Right atrium auricular region (tissue), 2 donors: ENCODE results near the gene TMEM132A. TPM values are rescaled to one million over a fixed set of nuclear protein-coding genes. Genes with fewer than 3 reads are reported as not detected.

ENCODE experiments used
- DNase-seq: peaks from one replicate; pipeline ENCODE4 v3.0.0-alpha.2; 2019; ENCODE audit warnings: low spot score
- H3K27ac ChIP-seq, 2 donors: fragments of 200-600 bp; sonication (generic); 1 replicate in 1 of 2; 2 replicates in 1 of 2; pipeline ENCODE4 v1.5.1; 2016 to 2019
- H3K27me3 ChIP-seq, 2 donors: fragments of 200-600 bp; sonication (generic); one replicate each; pipeline versions ENCODE4 v1.5.1 to v1.6.0; 2017 to 2019
- H3K36me3 ChIP-seq: fragments of 200-600 bp; sonication (generic); one replicate; pipeline ENCODE4 v1.5.1; 2016
- H3K4me1 ChIP-seq, 2 donors: fragments of 200-600 bp; sonication (generic); one replicate each; pipeline versions ENCODE4 v1.5.1 to v1.6.0; 2017 to 2019
- H3K4me3 ChIP-seq, 2 donors: fragments of 200-600 bp; sonication (generic); 1 replicate in 1 of 2; 2 replicates in 1 of 2; pipeline ENCODE4 v1.5.1; 2017 to 2019; ENCODE audit warnings: mild to moderate bottlenecking in 1 of 2, moderate library complexity in 1 of 2
- H3K9me3 ChIP-seq, 2 donors: fragments of 200-600 bp; sonication (generic); one replicate each; pipeline ENCODE4 v1.5.1; 2019
- total RNA-seq, 2 donors: library from RNA; depleted of rRNA; stranded (reverse); fragments of >200 nt; gene quantifications; one replicate each; pipeline ENCODE4 v1.1.0, GENCODE V29; 2016
- TF ChIP-seq, protein P1 (sequence below), 2 donors: fragments of 200-600 bp; sonication (generic); IDR thresholded peaks; one replicate each; pipeline ENCODE4 v1.5.1; 2019; ENCODE audit warnings: antibody characterized with exemption in 2 of 2

Gene TMEM132A
- total RNA-seq, 2 donors from 2014 or later: 7.5 to 8.4 TPM

DNA sequence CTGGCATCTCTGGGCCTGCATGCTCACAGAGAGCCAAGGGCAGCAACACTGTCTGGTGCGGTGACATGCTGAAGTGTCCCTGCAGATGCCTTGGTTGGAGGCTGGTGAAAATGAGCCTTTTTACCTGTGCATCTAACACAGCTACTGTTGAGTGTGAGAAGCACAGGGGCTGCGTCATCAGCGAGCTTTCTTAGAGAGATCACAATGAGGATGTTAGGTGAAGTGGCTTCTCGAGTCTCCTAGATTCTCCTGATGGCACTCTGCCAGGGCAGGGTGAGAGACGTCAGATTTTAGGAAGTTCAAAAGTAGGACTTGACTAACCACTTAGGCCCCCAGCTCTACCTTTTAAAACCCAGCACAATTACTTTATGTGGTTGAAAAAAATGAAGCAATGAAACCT, 31.3 kb downstream of the TMEM132A start:
- Histone ChIP-seq H3K36me3 (no peaks in the 10 kb centered on the region), H3K4me1 (peaks cover 0 to 9% of the 10 kb centered on the region in 2 donors), H3K9me3 (no peaks in the 10 kb centered on the region), H3K27ac (no peak overlapping the region), H3K27me3 (no peaks in the 10 kb centered on the region), H3K4me3 (no peak overlapping the region)
- no peak for DNase-seq
- TF ChIP-seq, protein P1, sequence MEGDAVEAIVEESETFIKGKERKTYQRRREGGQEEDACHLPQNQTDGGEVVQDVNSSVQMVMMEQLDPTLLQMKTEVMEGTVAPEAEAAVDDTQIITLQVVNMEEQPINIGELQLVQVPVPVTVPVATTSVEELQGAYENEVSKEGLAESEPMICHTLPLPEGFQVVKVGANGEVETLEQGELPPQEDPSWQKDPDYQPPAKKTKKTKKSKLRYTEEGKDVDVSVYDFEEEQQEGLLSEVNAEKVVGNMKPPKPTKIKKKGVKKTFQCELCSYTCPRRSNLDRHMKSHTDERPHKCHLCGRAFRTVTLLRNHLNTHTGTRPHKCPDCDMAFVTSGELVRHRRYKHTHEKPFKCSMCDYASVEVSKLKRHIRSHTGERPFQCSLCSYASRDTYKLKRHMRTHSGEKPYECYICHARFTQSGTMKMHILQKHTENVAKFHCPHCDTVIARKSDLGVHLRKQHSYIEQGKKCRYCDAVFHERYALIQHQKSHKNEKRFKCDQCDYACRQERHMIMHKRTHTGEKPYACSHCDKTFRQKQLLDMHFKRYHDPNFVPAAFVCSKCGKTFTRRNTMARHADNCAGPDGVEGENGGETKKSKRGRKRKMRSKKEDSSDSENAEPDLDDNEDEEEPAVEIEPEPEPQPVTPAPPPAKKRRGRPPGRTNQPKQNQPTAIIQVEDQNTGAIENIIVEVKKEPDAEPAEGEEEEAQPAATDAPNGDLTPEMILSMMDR (IDR thresholded peaks at IDR 0.05): no peak

DNA sequence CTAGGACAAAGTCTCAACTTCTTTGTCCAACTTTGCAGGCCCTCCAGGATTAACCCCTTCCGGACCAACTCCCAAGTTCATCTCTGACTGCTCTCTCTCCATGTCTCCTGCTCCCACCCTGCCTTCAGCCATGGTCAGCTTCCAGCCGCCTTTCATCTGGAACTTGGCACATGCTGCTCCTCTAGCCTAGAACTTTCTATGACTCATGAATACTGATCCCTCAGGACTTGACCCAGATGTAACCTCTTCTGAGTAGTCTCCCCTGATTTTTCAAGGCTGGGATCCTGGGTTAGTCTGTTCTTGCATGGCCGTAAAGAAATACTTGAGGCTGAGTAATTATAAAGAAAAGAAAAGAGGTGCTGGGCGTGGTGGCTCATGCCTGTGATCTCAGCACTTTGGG, 32.9 kb downstream of the TMEM132A start:
- Histone ChIP-seq H3K9me3 (no peaks in the 10 kb centered on the region), H3K4me3 (no peak overlapping the region), H3K27me3 (no peaks in the 10 kb centered on the region), H3K27ac (no peak overlapping the region), H3K4me1 (peaks cover 0 to 3% of the 10 kb centered on the region in 2 donors), H3K36me3 (no peaks in the 10 kb centered on the region)
- DNase-seq: no peak
- TF ChIP-seq, protein P1 (IDR thresholded peaks at IDR 0.05): no peak

DNA sequence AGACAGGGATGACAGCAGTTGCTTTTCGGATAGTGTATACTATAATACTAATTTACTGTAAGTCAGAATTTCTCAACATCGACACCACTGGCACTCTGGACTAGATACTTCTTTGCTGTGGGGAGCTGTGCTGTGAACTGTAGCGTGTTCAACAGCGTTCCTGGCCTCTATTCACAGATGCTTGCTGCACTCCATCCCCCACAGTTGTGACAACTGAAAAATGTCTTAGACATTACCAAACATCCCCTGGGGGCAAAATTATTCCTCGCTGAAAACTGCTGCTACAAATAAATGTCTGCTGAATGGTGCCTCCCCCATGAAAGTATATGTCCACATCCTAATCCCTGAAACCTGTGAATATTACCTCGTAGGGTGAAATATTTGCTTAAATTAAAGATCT, 35.2 kb downstream of the TMEM132A start:
- no peak for DNase-seq
- no peak overlapping the region for H3K4me3 ChIP-seq
- no peaks in the 10 kb centered on the region for H3K4me1 ChIP-seq
- TF ChIP-seq, protein P1 (IDR thresholded peaks at IDR 0.05): no peak
- H3K27ac ChIP-seq: no peak overlapping the region
- no peaks in the 10 kb centered on the region for H3K36me3 ChIP-seq
- no peaks in the 10 kb centered on the region for H3K9me3 ChIP-seq
- H3K27me3 ChIP-seq: no peaks in the 10 kb centered on the region

DNA sequence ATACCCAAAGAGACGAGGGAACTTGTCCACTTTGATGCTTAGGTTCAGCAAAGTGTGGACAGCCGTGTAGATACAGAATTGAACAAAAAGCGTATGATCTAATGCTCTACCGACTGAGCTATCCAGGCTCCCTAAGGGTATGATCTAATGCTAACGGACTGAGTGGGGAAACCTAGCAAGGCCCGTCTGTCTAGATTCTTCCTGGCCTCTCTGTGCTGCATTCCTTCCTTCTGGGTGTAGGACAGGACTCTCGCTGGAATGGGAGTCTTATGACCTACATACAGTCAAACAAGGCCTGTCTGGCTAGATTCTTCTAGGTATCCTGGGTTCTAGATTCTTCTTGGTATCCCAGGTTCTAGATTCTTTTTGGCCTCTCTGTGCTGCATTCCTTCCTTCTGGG, 36.1 kb downstream of the TMEM132A start:
- Histone ChIP-seq H3K4me1 (no peaks in the 10 kb centered on the region), H3K36me3 (no peaks in the 10 kb centered on the region), H3K27ac (no peak overlapping the region), H3K27me3 (no peaks in the 10 kb centered on the region), H3K9me3 (no peaks in the 10 kb centered on the region), H3K4me3 (no peak overlapping the region)
- no peak for DNase-seq
- TF ChIP-seq, protein P1 (IDR thresholded peaks at IDR 0.05): no peak

DNA sequence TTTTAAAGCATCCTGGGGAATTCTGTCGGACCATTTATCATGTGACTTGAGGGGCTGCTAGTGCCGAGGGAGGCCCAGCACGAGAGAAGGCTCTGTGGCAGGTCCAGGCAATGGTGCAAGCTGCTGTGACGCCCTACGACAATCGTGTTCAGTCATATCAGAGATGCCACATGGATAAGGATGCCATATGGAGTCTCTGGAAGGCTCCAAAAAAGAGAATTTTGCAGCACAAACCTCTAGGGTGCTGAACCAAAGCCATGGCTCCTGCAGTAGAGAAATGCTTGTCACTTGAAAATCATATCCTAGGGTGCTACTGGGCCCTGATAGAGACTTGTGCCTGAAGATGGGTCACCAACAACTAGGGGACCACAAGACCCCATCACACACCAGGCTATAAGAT, 40.5 kb downstream of the TMEM132A start:
- no peak for DNase-seq
- Histone ChIP-seq H3K27me3 (no peaks in the 10 kb centered on the region), H3K4me3 (no peak overlapping the region), H3K4me1 (no peaks in the 10 kb centered on the region), H3K36me3 (no peaks in the 10 kb centered on the region), H3K9me3 (no peaks in the 10 kb centered on the region), H3K27ac (no peak overlapping the region)
- TF ChIP-seq, protein P1 (IDR thresholded peaks at IDR 0.05): no peak

DNA sequence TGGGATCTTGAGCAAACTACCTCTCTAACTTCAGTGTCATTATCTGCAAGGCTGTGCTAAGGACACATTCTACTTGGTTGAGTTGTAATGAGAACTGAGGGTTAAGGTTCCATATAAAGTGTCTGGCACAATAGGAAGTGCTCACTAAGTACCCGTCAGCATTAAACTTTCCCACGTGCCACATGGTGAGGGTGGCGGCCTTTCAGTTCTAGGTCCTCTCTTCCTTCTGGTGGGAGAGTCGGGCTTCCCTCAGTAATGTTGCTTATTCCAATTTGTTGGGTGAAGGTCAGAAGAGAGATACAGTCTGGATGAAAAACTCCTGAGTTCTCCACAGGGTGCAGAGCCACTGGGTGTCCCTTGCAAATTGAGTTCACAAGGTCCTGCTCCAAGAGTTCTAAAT, 42.6 kb downstream of the TMEM132A start:
- H3K4me1 ChIP-seq: no peaks in the 10 kb centered on the region
- H3K36me3 ChIP-seq: no peaks in the 10 kb centered on the region
- no peaks in the 10 kb centered on the region for H3K27me3 ChIP-seq
- H3K4me3 ChIP-seq: no peak overlapping the region
- H3K27ac ChIP-seq: no peak overlapping the region
- TF ChIP-seq, protein P1 (IDR thresholded peaks at IDR 0.05): no peak
- H3K9me3 ChIP-seq: no peaks in the 10 kb centered on the region
- DNase-seq: no peak
